Measurements from ENCODE around the gene CLEC4A. TPM values are rescaled to one million over a fixed set of nuclear protein-coding genes. Genes with fewer than 3 reads are reported as not detected.
A peak's percentile ranks its signal among the peaks of the same experiment; 100 is the strongest.
"Not testable (repeated sequence)": the region's sequence is repeated elsewhere in the genome, so short reads cannot be mapped to it uniquely, and the experiment has no call there.

The CLEC4A gene
- total RNA-seq, 2 donors from 2014 or later: 0.52 TPM; not detected in 1

GRCh38 chr12:8096281-8096915 lies 27.0 kb upstream of the CLEC4A start:
- TF ChIP-seq POLR2A (IDR thresholded peaks at IDR 0.05) (no peak), CTCF (IDR thresholded peaks at IDR 0.05) (no peak)
- ATAC-seq: no peak
- H3K27me3 ChIP-seq: no peaks in the 10 kb centered on the region
- H3K36me3 ChIP-seq (replicated peaks in 1 of 2; ENCODE audit: insufficient read depth in 1 of 2, low read depth in 2 of 2): peaks cover 5 to 33% of the 10 kb centered on the region in 2 donors
- DNase-seq: no peak
- H3K4me3 ChIP-seq: no peak overlapping the region
- H3K4me1 ChIP-seq: no peaks in the 10 kb centered on the region
- intact Hi-C loops (cut with DNase I): no loop called here
- no peak overlapping the region for H3K27ac ChIP-seq
- no peaks in the 10 kb centered on the region for H3K9me3 ChIP-seq
- 62 to 67% methylated on average over 2 of the region's 2 CpGs for WGBS, 2 donors

DNA sequence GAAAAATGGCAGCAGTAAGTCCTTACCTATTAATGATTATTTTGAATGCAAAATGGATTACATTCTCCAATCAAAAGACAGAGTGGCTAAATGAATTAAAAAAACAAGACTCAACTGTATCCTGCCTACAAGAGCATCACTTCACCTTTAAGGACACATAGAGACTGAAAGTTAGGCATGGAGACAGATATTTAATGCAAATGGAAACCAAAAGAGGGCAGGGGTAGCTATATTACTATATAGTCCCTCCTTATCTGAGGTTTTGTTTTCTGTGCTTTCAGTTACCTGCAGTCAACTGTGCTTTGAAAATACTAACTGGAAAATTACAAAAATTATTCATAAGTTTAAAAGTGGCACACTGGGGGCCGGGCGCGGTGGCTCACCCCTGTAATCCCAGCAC lies 24.2 kb upstream of the CLEC4A start:
- WGBS, 2 donors: 96 to 97% methylated on average over 3 of the region's 3 CpGs
- H3K9me3 ChIP-seq: no peaks in the 10 kb centered on the region
- H3K4me1 ChIP-seq: no peaks in the 10 kb centered on the region

DNA sequence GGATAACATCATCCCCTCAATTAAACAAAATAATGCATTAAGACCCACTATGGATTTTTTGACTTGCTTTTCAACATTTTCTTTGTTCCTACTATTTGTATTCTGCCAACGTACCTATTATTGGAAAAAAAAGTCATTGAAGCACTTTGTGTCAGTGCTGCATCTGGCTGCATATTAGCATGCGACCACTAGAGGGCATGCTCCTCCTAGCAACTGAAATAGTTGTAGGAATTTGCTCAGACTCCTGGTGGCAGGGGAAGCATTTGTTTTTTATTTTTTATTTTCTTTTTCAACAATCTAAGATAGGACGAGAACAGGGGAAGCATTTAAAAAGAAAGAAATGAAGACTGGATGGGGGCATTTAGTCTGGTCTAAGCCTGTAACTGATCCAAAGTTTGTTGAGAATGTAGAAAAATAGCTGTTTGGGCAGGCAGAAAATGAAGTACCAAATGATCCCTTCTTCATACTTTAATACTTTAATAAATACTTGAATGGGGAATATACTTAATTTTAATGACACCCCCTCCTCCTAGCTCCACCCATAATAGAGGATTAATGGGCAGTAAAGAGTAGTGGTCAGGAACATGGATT lies 14.5 kb upstream of the CLEC4A start:
- TF ChIP-seq POLR2A (IDR thresholded peaks at IDR 0.05) (no peak), CTCF (IDR thresholded peaks at IDR 0.05) (peak; percentile 91 to 99 (median 97))
- 0 to 1% methylated on average over 3 of the region's 3 CpGs for WGBS, 2 donors
- ATAC-seq (peak; percentile 78), DNase-seq (peak; percentile 80 to 86 (median 84))
- intact Hi-C loops (cut with DNase I): no loop called here
- no peaks in the 10 kb centered on the region for H3K27me3 ChIP-seq
- H3K4me3 ChIP-seq: no peak overlapping the region
- H3K36me3 ChIP-seq (replicated peaks in 1 of 2; ENCODE audit: insufficient read depth in 1 of 2, low read depth in 2 of 2): no peaks in the 10 kb centered on the region
- peaks cover 3% of the 10 kb centered on the region for H3K4me1 ChIP-seq
- H3K27ac ChIP-seq: no peak overlapping the region
- no peaks in the 10 kb centered on the region for H3K9me3 ChIP-seq

More for the DNA sequence above, 24.2 kb upstream of the CLEC4A start:
- intact Hi-C loops (cut with DNase I): no loop called here
- Histone ChIP-seq H3K36me3 (replicated peaks in 1 of 2; ENCODE audit: insufficient read depth in 1 of 2, low read depth in 2 of 2) (peaks cover 3 to 12% of the 10 kb centered on the region in 2 donors), H3K27me3 (no peaks in the 10 kb centered on the region), H3K27ac (no peak overlapping the region), H3K4me3 (no peak overlapping the region)
- TF ChIP-seq POLR2A (IDR thresholded peaks at IDR 0.05) (no peak), CTCF (IDR thresholded peaks at IDR 0.05) (no peak)
- DNase-seq (no peak), ATAC-seq (no peak)

DNA sequence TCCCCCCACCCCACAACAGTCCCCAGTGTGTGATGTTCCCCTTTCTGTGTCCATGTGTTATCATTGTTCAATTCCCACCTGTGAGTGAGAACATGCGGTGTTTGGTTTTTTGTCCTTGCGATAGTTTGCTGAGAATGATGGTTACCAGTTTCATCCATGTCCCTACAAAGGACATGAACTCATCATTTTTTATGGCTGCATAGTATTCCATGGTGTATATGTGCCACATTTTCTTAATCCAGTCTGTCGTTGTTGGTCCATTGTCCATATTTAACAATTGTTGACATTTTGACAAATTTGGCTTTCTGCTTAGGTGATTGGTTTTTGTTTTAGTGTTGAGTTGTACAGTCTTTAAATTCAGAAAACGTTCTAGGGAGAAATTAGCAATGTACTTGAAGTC lies 10.3 kb upstream of the CLEC4A start:
- not testable (repeated sequence) for DNase-seq; H3K9me3 ChIP-seq; H3K27me3 ChIP-seq; H3K36me3 ChIP-seq (replicated peaks in 1 of 2; ENCODE audit: insufficient read depth in 1 of 2, low read depth in 2 of 2); H3K4me1 ChIP-seq; H3K4me3 ChIP-seq; ATAC-seq; H3K27ac ChIP-seq
- 97 to 99% methylated on average over 4 of the region's 4 CpGs for WGBS, 2 donors
- intact Hi-C loops (cut with DNase I): loop anchor here (10.0 kb wide), 1 partner anchor 122 kb away; no protein-coding TSS in a partner anchor

DNA sequence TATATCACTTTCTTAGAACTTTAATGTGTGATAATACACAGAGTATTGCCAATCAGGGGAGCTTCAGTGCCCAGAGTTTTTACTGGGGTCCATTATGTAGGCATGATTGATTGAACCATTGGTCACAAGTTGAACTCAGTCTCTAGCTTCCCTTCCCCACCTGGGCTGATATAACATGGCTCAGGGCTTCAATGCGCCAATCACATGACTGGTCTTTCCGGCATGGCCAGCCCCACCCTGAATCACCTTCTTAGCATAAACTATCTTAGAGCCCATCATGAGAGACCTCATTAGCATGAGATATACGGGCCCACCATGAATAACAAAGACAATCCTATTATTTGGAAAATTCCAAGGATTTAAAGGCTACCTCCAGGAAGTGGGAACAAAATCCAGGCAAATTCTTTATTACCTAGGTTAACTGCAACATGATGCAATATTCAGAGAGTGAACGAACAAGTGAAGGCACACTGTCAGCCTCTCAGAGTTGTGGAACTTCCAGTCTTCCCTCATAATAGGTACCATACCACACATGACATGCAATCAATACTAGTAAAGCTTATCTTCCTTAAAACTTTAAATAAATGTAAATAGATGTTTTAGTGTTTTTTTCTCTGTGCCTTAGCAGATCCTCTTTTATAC lies 3.2 kb upstream of the CLEC4A start:
- Histone ChIP-seq H3K27ac (no peak overlapping the region), H3K27me3 (no peaks in the 10 kb centered on the region), H3K9me3 (no peaks in the 10 kb centered on the region), H3K4me3 (no peak overlapping the region), H3K36me3 (replicated peaks in 1 of 2; ENCODE audit: insufficient read depth in 1 of 2, low read depth in 2 of 2) (no peaks in the 10 kb centered on the region), H3K4me1 (no peaks in the 10 kb centered on the region)
- no peak for ATAC-seq
- WGBS, 2 donors: 89 to 90% methylated on average over 4 of the region's 4 CpGs
- intact Hi-C loops (cut with DNase I): no loop called here
- TF ChIP-seq POLR2A (IDR thresholded peaks at IDR 0.05) (no peak), CTCF (IDR thresholded peaks at IDR 0.05) (no peak)
- DNase-seq: no peak

Data from body of pancreas (tissue), 4 donors.